ENCODE measurements around the gene CXXC1.
"Not testable (repeated sequence)": the region's sequence is repeated elsewhere in the genome, so short reads cannot be mapped to it uniquely, and the experiment has no call there.

Gene CXXC1

DNA sequence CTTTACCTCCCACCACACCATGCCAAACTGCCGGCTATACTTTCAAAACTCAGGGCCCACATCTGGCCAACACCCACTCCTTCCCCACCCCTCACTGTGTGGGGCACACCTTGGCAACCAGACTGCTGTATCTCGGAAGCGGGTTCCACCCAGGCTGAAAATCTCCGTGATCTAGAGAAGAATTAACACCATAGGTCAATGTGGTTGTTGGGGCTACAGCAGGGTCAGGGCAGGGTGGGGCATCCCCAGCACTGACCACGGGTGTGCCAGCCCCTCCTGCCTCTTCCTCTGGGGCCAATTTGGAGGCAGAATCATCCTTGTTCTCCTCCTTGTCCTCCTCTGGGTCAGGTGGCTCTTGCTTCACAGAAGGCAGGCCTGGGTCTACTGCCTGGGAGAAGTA lies 14.9 kb downstream of the CXXC1 start:
- H3K27ac ChIP-seq = no peak overlapping the region
- TF ChIP-seq, protein P1, sequence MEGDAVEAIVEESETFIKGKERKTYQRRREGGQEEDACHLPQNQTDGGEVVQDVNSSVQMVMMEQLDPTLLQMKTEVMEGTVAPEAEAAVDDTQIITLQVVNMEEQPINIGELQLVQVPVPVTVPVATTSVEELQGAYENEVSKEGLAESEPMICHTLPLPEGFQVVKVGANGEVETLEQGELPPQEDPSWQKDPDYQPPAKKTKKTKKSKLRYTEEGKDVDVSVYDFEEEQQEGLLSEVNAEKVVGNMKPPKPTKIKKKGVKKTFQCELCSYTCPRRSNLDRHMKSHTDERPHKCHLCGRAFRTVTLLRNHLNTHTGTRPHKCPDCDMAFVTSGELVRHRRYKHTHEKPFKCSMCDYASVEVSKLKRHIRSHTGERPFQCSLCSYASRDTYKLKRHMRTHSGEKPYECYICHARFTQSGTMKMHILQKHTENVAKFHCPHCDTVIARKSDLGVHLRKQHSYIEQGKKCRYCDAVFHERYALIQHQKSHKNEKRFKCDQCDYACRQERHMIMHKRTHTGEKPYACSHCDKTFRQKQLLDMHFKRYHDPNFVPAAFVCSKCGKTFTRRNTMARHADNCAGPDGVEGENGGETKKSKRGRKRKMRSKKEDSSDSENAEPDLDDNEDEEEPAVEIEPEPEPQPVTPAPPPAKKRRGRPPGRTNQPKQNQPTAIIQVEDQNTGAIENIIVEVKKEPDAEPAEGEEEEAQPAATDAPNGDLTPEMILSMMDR (conservative IDR thresholded peaks at IDR 0.05) = no peak
- TF ChIP-seq ZFX (IDR thresholded peaks at IDR 0.05) = no peak

DNA sequence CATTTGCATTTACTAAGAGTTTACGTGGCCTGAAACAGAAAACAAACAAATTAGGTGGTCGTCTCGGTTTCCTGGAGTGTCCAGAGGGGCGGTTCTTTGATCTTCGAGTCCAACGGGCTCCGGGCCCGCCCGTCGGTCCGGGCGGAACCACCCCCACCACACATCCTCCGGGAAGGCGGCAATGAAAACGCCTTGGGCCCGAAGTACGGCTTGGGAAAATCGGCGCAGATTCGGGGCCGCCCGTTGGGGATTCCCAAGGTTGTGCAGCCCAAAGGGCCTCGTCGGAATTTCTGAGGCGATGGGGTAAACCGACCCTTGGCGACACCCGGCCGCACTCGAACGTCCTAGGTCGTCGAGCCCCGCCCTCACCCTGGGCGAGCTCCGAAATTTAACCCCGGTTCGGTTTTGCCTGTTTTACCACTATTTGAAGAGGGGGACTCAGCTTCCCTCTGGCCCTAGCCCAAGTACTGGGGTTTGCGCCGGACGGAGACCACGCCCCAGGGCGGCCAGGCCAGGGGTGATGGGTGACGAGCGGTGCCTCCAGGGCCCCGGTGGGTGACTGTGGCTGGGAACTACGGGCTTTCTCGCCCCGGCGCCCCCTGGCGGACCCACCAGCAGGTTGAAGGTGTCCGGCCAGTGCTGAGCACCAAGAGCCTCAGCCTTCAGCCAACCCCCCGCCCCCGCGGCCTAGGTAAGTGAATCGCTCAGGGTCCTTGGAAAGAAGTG lies 19.3 kb downstream of the CXXC1 start:
- TF ChIP-seq, protein P1 (conservative IDR thresholded peaks at IDR 0.05) = peak; percentile 74
- no peak for TF ChIP-seq ZFX (IDR thresholded peaks at IDR 0.05)
- no peak overlapping the region for H3K27ac ChIP-seq

DNA sequence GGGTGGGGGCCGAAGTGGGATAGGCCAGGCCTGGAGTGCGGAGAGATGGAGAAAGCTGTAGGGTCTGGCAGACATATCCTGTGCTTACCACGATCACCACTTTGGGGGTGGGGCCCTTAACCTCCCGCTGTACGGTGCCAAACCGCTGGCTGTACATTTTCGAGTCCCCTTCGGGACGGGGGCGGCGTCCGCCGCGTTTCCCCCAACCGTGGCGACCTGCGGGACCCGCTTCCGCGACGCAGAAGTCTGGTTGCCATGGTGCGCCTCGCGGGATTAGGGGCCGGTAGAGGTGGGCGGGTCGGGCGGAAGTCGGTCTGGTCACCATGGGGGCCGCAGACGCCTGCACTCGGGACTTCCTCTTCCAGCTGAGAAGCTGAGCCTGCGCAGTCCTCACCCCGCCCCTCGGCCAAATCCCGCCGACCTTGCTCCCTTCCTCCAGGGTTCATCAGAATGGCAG lies 21.2 kb downstream of the CXXC1 start, which contains the start of gene CFAP53:
TSS of gene CFAP53 (minus strand) at position 248 of the 457 bp plus-strand sequence. CDS start at position 157, 91 bp downstream.
- no peak within 1 kb of the TSS for H3K27ac ChIP-seq
- TF ChIP-seq ZFX (IDR thresholded peaks at IDR 0.05) = no peak
- TF ChIP-seq, protein P1 (conservative IDR thresholded peaks at IDR 0.05) = no peak

DNA sequence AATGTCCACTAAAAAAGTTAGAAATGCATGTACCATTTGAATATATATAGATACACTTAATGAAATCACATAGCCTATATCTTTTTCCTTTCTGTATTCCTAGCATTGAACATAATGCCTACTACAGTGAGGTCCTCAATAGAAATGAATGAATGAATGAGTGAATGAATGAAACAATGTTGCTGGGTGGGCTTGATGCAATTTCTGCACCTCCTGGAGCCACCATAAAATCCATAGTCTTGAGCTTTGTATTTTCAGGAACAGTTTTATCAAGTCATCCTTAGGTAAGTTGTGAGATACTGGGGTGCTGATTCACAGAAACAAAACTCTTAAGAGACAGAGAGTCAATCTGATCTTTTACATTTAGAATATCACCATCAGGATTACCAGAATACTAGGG lies 24.5 kb downstream of the CXXC1 start:
- no peak overlapping the region for H3K27ac ChIP-seq
- TF ChIP-seq, protein P1 (conservative IDR thresholded peaks at IDR 0.05) = no peak
- no peak for TF ChIP-seq ZFX (IDR thresholded peaks at IDR 0.05)

DNA sequence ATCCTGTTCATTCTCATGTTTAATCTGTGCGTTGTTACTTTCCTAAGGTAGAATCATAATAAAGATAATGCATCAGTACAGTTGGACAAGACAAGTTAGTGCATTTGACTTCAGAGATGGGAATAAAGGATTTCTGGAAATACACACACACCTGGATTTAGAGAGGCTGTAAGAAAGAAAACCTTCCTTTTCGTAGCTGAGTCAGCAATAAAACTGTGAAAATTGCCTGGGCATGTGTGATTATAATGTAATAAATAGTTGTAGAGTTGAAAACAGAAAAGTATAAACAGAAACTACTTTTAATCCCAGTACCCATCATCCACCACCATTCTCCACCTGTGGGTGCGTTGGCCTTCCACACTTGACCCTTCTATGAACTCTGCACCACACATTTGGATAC lies 36.6 kb downstream of the CXXC1 start:
- TF ChIP-seq, protein P1 (conservative IDR thresholded peaks at IDR 0.05) = no peak
- TF ChIP-seq ZFX (IDR thresholded peaks at IDR 0.05) = no peak
- no peak overlapping the region for H3K27ac ChIP-seq

DNA sequence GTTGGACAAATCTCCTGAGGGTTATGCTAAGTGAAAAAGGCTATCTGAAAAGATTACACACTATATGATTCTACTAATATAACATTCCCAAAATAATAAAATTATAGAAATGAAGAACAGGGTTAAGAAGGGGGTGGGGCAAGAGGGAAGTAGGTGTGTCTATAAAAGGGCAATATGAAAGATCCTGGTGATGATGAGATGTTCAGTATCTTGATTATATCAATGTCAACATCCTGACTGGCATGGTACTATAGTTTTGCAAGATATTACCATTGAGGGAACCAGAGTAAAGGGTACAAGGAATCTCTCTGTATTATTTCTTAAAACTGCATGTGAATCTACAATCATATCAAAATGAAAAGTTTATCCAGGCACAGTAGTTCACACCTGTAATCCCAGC lies 37.9 kb downstream of the CXXC1 start:
- TF ChIP-seq ZFX (IDR thresholded peaks at IDR 0.05) = no peak
- TF ChIP-seq, protein P1 (conservative IDR thresholded peaks at IDR 0.05) = no peak
- H3K27ac ChIP-seq = no peak overlapping the region

DNA sequence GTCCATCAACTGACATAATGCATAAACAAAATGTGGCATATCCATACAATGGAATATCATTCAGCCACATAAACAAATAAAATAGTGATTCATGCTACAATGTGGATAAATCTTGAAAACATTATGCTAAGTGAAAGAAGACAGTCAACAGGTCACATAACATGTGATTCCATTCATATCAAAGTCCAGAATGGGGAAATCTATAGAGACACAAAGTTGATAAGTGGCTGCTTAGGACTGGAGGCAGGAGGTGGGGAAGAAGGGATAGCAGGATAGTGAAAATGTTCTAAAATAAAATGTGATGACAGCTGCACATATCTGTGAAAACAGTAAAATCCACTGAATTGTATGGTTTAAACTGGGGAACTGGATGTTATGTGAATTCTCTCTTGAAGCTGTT lies 39.9 kb downstream of the CXXC1 start:
- TF ChIP-seq, protein P1 (conservative IDR thresholded peaks at IDR 0.05) = no peak
- TF ChIP-seq ZFX (IDR thresholded peaks at IDR 0.05) = no peak
- no peak overlapping the region for H3K27ac ChIP-seq

DNA sequence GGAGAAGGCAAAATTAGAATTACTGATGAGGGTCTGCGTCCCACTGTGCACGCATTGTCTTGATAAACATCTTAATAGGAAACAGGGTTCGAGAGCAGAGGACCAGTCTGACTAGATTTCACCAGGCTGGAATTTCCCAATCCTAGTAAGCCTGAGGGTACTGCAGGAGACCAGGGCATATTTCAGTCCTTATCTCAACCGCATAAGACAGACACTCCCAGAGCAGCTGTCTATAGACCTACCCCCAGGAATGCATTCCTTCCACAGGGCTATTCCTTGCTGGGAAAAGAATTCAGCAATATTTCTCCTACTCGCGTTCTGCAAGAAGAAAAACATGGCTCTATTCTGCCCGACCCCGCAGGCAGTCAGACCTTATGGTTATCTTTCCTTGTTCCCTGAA lies 45.7 kb downstream of the CXXC1 start:
- H3K27ac ChIP-seq = not testable (repeated sequence)

All from C4-2B (cell line).